LNCaP clone FGC (cell line): ENCODE data around the gene ZNF624.

Source experiments
- DNase-seq: peaks from one replicate; pipeline ENCODE4 v3.0.0-alpha.2; 2011; ENCODE audit warnings: low read depth
- H3K4me3 ChIP-seq: 2 replicates; pipeline ENCODE4 v1.5.1; 2011; ENCODE audit warnings: mild to moderate bottlenecking, low read depth, low read length, control low read depth
- TF ChIP-seq, protein P1 (sequence below): IDR thresholded peaks from 2 replicates; pipeline ENCODE4 v1.5.1; 2012; ENCODE audit warnings: mild to moderate bottlenecking; ENCODE audit not compliant: control insufficient read depth, insufficient read depth; ENCODE audit errors: extremely low read depth

Gene ZNF624

DNA sequence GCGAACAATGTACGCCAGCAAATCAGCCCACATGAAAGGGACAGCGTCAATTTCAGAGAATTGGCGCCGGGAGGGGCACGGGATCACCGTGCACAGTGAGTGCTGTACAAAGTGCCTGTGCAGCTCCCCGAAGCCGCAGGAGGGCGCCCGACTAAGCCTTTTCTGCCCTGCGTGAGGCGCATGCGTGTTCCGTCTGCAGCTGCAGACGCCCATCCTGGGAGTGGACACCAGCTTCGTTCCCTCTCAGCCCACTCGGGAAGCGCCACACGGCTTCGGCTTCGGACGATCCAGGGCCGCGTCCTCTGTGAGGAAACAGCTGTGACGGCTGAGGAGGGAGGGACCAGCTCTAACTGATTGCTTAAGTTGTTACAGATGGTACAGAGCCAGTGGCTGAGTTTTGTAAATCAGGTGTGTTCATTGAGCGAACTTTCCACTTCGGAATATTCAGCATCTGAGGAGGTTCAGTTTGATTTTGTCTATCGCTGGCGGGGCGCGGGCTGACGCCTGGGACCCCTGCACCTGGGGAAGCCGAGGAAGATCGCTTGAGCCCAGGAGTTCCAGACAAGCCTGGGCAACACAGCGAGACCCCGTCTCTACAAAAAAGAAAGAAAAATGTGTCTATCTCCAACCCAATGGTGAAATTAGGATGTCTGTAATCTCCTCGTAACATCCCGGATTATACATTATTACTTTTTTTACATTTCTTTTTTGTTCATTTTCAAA, 69.2 kb downstream of the ZNF624 start:
- TF ChIP-seq, protein P1, sequence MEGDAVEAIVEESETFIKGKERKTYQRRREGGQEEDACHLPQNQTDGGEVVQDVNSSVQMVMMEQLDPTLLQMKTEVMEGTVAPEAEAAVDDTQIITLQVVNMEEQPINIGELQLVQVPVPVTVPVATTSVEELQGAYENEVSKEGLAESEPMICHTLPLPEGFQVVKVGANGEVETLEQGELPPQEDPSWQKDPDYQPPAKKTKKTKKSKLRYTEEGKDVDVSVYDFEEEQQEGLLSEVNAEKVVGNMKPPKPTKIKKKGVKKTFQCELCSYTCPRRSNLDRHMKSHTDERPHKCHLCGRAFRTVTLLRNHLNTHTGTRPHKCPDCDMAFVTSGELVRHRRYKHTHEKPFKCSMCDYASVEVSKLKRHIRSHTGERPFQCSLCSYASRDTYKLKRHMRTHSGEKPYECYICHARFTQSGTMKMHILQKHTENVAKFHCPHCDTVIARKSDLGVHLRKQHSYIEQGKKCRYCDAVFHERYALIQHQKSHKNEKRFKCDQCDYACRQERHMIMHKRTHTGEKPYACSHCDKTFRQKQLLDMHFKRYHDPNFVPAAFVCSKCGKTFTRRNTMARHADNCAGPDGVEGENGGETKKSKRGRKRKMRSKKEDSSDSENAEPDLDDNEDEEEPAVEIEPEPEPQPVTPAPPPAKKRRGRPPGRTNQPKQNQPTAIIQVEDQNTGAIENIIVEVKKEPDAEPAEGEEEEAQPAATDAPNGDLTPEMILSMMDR, result peak; percentile 94
- H3K4me3 ChIP-seq, result peak overlapping the region; percentile 56
- DNase-seq, result peak; percentile 70

DNA sequence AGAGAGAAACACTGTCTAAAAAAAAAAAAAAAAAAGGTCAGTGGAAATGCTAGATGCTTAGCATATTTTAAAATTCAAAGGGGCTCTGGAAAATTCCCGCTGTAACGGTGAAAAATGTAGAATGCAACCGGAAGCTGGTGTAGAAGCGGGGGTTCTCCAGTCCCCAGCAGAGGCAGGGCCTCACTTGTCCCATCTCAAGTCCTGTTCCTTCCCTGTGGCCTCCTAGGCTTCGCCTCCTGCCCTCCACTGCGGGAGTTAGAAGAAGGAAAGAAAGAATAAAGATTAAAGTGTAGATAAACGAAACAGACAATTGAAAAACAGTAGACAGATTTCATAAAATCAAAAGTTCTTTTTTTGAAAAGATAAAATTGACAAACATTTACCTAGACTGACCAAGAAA, 69.9 kb downstream of the ZNF624 start:
- no peak for DNase-seq
- no peak overlapping the region for H3K4me3 ChIP-seq
- TF ChIP-seq, protein P1, result no peak

DNA sequence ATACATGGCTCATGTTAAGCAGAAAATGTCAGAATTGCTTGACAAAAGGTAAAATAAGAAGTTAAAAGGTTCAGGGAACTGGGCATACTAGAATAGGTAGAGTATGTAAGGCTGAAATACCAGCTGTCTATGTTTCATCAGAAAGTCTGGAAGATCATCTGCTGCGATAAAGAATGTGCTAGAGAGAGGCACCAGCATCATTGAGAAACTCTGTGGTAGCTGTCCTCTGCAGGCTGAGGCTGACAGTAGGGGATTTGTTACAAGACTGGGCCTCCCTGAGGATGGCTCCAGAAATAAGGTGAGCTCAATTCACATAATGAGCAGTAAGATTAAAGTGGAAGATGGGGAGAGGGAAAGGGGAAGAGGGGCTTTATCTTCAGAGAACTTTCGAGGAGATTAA, 80.2 kb downstream of the ZNF624 start:
- H3K4me3 ChIP-seq, result no peak overlapping the region
- no peak for DNase-seq
- TF ChIP-seq, protein P1, result no peak
